ENCODE data around the gene RDH12.

DNA sequence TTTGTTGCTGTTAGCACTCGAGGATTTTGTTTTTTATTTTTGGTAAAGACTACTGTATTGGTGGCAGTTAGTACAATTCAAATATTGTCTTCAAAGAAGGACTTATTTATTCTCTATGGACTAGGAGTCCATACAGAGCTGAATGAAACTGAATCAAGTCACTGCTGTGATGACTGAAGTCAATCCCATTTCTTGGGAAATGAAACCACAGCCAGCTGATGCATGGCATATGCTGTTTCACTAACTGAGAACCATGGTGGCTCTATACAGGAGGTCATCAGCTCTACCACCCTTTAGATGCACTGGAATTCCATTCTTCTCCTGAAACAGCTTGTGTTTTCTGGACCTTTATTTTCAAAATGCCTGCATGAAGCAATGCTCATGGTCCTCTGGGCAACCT lies 49.5 kb upstream of the RDH12 start:
- TF ChIP-seq, protein P1, sequence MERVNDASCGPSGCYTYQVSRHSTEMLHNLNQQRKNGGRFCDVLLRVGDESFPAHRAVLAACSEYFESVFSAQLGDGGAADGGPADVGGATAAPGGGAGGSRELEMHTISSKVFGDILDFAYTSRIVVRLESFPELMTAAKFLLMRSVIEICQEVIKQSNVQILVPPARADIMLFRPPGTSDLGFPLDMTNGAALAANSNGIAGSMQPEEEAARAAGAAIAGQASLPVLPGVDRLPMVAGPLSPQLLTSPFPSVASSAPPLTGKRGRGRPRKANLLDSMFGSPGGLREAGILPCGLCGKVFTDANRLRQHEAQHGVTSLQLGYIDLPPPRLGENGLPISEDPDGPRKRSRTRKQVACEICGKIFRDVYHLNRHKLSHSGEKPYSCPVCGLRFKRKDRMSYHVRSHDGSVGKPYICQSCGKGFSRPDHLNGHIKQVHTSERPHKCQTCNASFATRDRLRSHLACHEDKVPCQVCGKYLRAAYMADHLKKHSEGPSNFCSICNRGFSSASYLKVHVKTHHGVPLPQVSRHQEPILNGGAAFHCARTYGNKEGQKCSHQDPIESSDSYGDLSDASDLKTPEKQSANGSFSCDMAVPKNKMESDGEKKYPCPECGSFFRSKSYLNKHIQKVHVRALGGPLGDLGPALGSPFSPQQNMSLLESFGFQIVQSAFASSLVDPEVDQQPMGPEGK (CRISPR knock-in tag; IDR thresholded peaks at IDR 0.05; ENCODE audit: borderline replicate concordance) = no peak
- TF ChIP-seq BACH2 (CRISPR knock-in tag; IDR thresholded peaks at IDR 0.05; ENCODE audit: borderline replicate concordance) = no peak
- TF ChIP-seq, protein P2, sequence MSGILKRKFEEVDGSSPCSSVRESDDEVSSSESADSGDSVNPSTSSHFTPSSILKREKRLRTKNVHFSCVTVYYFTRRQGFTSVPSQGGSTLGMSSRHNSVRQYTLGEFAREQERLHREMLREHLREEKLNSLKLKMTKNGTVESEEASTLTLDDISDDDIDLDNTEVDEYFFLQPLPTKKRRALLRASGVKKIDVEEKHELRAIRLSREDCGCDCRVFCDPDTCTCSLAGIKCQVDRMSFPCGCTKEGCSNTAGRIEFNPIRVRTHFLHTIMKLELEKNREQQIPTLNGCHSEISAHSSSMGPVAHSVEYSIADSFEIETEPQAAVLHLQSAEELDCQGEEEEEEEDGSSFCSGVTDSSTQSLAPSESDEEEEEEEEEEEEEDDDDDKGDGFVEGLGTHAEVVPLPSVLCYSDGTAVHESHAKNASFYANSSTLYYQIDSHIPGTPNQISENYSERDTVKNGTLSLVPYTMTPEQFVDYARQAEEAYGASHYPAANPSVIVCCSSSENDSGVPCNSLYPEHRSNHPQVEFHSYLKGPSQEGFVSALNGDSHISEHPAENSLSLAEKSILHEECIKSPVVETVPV (CRISPR knock-in tag; IDR thresholded peaks at IDR 0.05) = no peak
- TF ChIP-seq CREB5 (CRISPR knock-in tag; IDR thresholded peaks at IDR 0.05; ENCODE audit: low read depth) = no peak
- no peak for TF ChIP-seq SNAI2 (CRISPR knock-in tag; IDR thresholded peaks at IDR 0.05)
- TF ChIP-seq, protein P3, sequence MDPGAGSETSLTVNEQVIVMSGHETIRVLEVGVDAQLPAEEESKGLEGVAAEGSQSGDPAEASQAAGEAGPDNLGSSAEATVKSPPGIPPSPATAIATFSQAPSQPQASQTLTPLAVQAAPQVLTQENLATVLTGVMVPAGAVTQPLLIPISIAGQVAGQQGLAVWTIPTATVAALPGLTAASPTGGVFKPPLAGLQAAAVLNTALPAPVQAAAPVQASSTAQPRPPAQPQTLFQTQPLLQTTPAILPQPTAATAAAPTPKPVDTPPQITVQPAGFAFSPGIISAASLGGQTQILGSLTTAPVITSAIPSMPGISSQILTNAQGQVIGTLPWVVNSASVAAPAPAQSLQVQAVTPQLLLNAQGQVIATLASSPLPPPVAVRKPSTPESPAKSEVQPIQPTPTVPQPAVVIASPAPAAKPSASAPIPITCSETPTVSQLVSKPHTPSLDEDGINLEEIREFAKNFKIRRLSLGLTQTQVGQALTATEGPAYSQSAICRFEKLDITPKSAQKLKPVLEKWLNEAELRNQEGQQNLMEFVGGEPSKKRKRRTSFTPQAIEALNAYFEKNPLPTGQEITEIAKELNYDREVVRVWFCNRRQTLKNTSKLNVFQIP (CRISPR knock-in tag; IDR thresholded peaks at IDR 0.05; ENCODE audit: borderline replicate concordance, low read depth) = no peak
- no peak for TF ChIP-seq ZFP30 (CRISPR knock-in tag; IDR thresholded peaks at IDR 0.05)
- no peak for TF ChIP-seq TOX (CRISPR knock-in tag; IDR thresholded peaks at IDR 0.05; ENCODE audit: borderline replicate concordance)
